GM23248 (cell line): ENCODE results near the gene SRPK1. TPM values are rescaled to one million over a fixed set of nuclear protein-coding genes. Genes with fewer than 3 reads are reported as not detected.

Source experiments
- DNase-seq: peaks from one replicate; pipeline ENCODE4 v3.0.0-alpha.2; 2015
- H2AFZ ChIP-seq: fragments of 200-600 bp; sonication (generic); 2 replicates; pipeline ENCODE4 v1.6.1; 2016; ENCODE audit warnings: antibody characterized with exemption
- H3F3A ChIP-seq: fragments of 200-600 bp; sonication (generic); 2 replicates; pipeline ENCODE4 v1.6.1; 2016; ENCODE audit warnings: mild to moderate bottlenecking, antibody characterized with exemption, mixed run types; ENCODE audit not compliant: insufficient read depth
- H3K27ac ChIP-seq: fragments of 200-600 bp; sonication (generic); 2 replicates; pipeline ENCODE4 v1.5.1; 2016; ENCODE audit warnings: mild to moderate bottlenecking
- H3K27me3 ChIP-seq: fragments of 200-600 bp; sonication (generic); replicated peaks from 2 replicates; pipeline ENCODE4 v1.6.1; 2016; ENCODE audit warnings: mild to moderate bottlenecking; ENCODE audit not compliant: insufficient read depth
- H3K36me3 ChIP-seq: fragments of 200-600 bp; sonication (generic); 2 replicates; pipeline ENCODE4 v1.6.1; 2016; ENCODE audit warnings: low read depth, mild to moderate bottlenecking
- H3K4me1 ChIP-seq: fragments of 200-600 bp; sonication (generic); 2 replicates; pipeline ENCODE4 v1.6.1; 2016; ENCODE audit warnings: mild to moderate bottlenecking; ENCODE audit not compliant: insufficient read depth
- H3K4me2 ChIP-seq: fragments of 200-600 bp; sonication (generic); one replicate; pipeline ENCODE4 v1.6.1; 2016; ENCODE audit warnings: mild to moderate bottlenecking; ENCODE audit not compliant: unreplicated experiment
- H3K4me3 ChIP-seq: fragments of 200-600 bp; sonication (generic); 2 replicates; pipeline ENCODE4 v1.5.1; 2016; ENCODE audit warnings: mild to moderate bottlenecking
- H3K79me2 ChIP-seq: fragments of 200-600 bp; sonication (generic); 2 replicates; pipeline ENCODE4 v1.6.1; 2016; ENCODE audit warnings: mild to moderate bottlenecking; ENCODE audit not compliant: insufficient read depth
- H3K9ac ChIP-seq: fragments of 200-600 bp; sonication (generic); 2 replicates; pipeline ENCODE4 v1.6.1; 2016; ENCODE audit warnings: mild to moderate bottlenecking
- H3K9me2 ChIP-seq: fragments of 200-600 bp; sonication (generic); 2 replicates; pipeline ENCODE4 v1.6.1; 2016; ENCODE audit warnings: mixed run types, mild to moderate bottlenecking, moderate library complexity; ENCODE audit not compliant: insufficient read depth
- H3K9me3 ChIP-seq: fragments of 200-600 bp; sonication (generic); one replicate; pipeline ENCODE4 v1.6.1; 2017; ENCODE audit warnings: low read depth
- H4K20me1 ChIP-seq: fragments of 200-600 bp; sonication (generic); 2 replicates; pipeline ENCODE4 v1.6.0; 2016; ENCODE audit not compliant: insufficient read depth
- EZH2 ChIP-seq: fragments of 200-600 bp; sonication (generic); IDR thresholded peaks from 2 replicates; pipeline ENCODE4 v1.6.1; 2018; ENCODE audit warnings: antibody characterized with exemption, mild to moderate bottlenecking; ENCODE audit not compliant: insufficient read depth, poor library complexity, severe bottlenecking
- EZH2phosphoT487 ChIP-seq: fragments of 200-600 bp; sonication (generic); IDR thresholded peaks from 2 replicates; pipeline ENCODE4 v1.6.1; 2018; ENCODE audit warnings: antibody characterized with exemption, moderate library complexity, mild to moderate bottlenecking, low read depth; ENCODE audit not compliant: insufficient read depth
- WGBS, 2 experiments: methylation state at CpG; one replicate each; pipeline ENCODE4 v1.1.6; 2015 to 2017; ENCODE audit warnings: low lambda C conversion rate in 2 of 2, low coverage in 1 of 2; ENCODE audit errors: missing lambda C conversion rate in 2 of 2; 5-methylcytosine and 5-hydroxymethylcytosine counted together
- in situ Hi-C: fragments of 300-500 bp; cut with MboI; formaldehyde crosslinking; loops from 2 replicates; pipeline ENCODE4 v1.15.0; 2020
- polyA plus RNA-seq: library from polyadenylated mRNA; unstranded; fragments of >200 nt; fragmentation: Nextera tagmentation; extraction: Ambion mirVana; gene quantifications from 2 replicates; pipeline ENCODE4 v1.2.1, GENCODE V29; 2016
- total RNA-seq: library from RNA; depleted of rRNA; stranded (reverse); fragments of >200 nt; shearing (Covaris generic); gene quantifications from 2 replicates; pipeline ENCODE4 v1.2.3, GENCODE V29; 2014

The SRPK1 gene
- total and polyA plus RNA-seq, 2 experiments from 2014 or later: 28.9 to 44.4 TPM

GRCh38 chr6:35798706-35799105 is 122.2 kb downstream of the SRPK1 start:
- no peak overlapping the region for H3K4me3 ChIP-seq
- in situ Hi-C loops: no loop called here
- no peak for DNase-seq
- no peaks in the 10 kb centered on the region for H3K79me2 ChIP-seq
- H3K9me3 ChIP-seq: no peaks in the 10 kb centered on the region
- H2AFZ ChIP-seq: no peak overlapping the region
- no peak for TF ChIP-seq EZH2
- TF ChIP-seq EZH2phosphoT487: no peak
- no peaks in the 10 kb centered on the region for H3F3A ChIP-seq
- H3K4me2 ChIP-seq: no peak overlapping the region
- 56 to 62% methylated on average over 5 of the region's 5 CpGs for WGBS, 2 experiments
- H3K9ac ChIP-seq: no peak overlapping the region
- H3K9me2 ChIP-seq: no peaks in the 10 kb centered on the region
- no peak overlapping the region for H3K27ac ChIP-seq
- H3K4me1 ChIP-seq: no peaks in the 10 kb centered on the region
- no peaks in the 10 kb centered on the region for H4K20me1 ChIP-seq
- no peaks in the 10 kb centered on the region for H3K36me3 ChIP-seq
- peaks cover 14% of the 10 kb centered on the region; the same call in 1 of the 2 replicates for H3K27me3 ChIP-seq

- Histone ChIP-seq H3K4me2 (no peak overlapping the region), H3F3A (no peaks in the 10 kb centered on the region), H3K9me3 (no peaks in the 10 kb centered on the region), H3K27me3 (peaks cover 19% of the 10 kb centered on the region; the same call in 1 of the 2 replicates), H3K9ac (no peak overlapping the region), H3K9me2 (no peaks in the 10 kb centered on the region), H3K79me2 (no peaks in the 10 kb centered on the region), H4K20me1 (no peaks in the 10 kb centered on the region), H2AFZ (no peak overlapping the region), H3K36me3 (no peaks in the 10 kb centered on the region), H3K4me3 (no peak overlapping the region), H3K4me1 (no peaks in the 10 kb centered on the region), H3K27ac (no peak overlapping the region)
- TF ChIP-seq EZH2phosphoT487 (no peak), EZH2 (no peak)
- DNase-seq: no peak
- WGBS, 2 experiments: 61 to 66% methylated on average over 8 of the region's 8 CpGs
- in situ Hi-C loops: no loop called here
Measured at GRCh38 chr6:35797837-35798526, 122.9 kb downstream of the SRPK1 start.

GRCh38 chr6:35796236-35796635 is 124.7 kb downstream of the SRPK1 start:
- in situ Hi-C loops: no loop called here

GRCh38 chr6:35795453-35796071 is 125.3 kb downstream of the SRPK1 start:
- H3F3A ChIP-seq: no peaks in the 10 kb centered on the region
- H3K27me3 ChIP-seq: peaks cover 35% of the 10 kb centered on the region; the same call in 1 of the 2 replicates

More at GRCh38 chr6:35796236-35796635, 124.7 kb downstream of the SRPK1 start:
- no peaks in the 10 kb centered on the region for H3K4me1 ChIP-seq
- TF ChIP-seq EZH2phosphoT487 (no peak), EZH2 (no peak)
- no peaks in the 10 kb centered on the region for H3K79me2 ChIP-seq
- no peaks in the 10 kb centered on the region for H3K9me3 ChIP-seq
- WGBS, 2 experiments: 65 to 69% methylated on average over 4 of the region's 4 CpGs
- H2AFZ ChIP-seq: no peak overlapping the region
- H3K36me3 ChIP-seq: no peaks in the 10 kb centered on the region
- H3F3A ChIP-seq: no peaks in the 10 kb centered on the region
- H4K20me1 ChIP-seq: no peaks in the 10 kb centered on the region
- peaks cover 29% of the 10 kb centered on the region; the same call in 1 of the 2 replicates for H3K27me3 ChIP-seq
- no peaks in the 10 kb centered on the region for H3K9me2 ChIP-seq
- H3K9ac ChIP-seq: no peak overlapping the region
- H3K4me2 ChIP-seq: no peak overlapping the region
- H3K4me3 ChIP-seq: no peak overlapping the region
- no peak for DNase-seq
- no peak overlapping the region for H3K27ac ChIP-seq

More at GRCh38 chr6:35795453-35796071, 125.3 kb downstream of the SRPK1 start:
- Histone ChIP-seq H3K9me3 (no peaks in the 10 kb centered on the region), H3K4me2 (no peak overlapping the region), H3K36me3 (no peaks in the 10 kb centered on the region), H3K79me2 (no peaks in the 10 kb centered on the region), H3K4me1 (no peaks in the 10 kb centered on the region), H3K4me3 (no peak overlapping the region), H4K20me1 (no peaks in the 10 kb centered on the region), H2AFZ (no peak overlapping the region), H3K9ac (no peak overlapping the region), H3K9me2 (no peaks in the 10 kb centered on the region), H3K27ac (no peak overlapping the region)
- WGBS, 2 experiments: 69 to 70% methylated on average over 11 of the region's 11 CpGs
- in situ Hi-C loops: no loop called here
- DNase-seq: no peak
- TF ChIP-seq EZH2phosphoT487: no peak
- no peak for TF ChIP-seq EZH2
